GM21381 (cell line): ENCODE data around the gene NPHS1.

Experiments used
- ATAC-seq: cut with Tn5 transposase; IDR thresholded peaks from one replicate; pipeline ENCODE4 v1.9.1; 2021; ENCODE audit warnings: mild to moderate bottlenecking, moderate library complexity; ENCODE audit not compliant: unreplicated experiment

The NPHS1 gene

GRCh38 chr19:35789195-35789977 is 62.9 kb downstream of the NPHS1 start:
- ATAC-seq: no peak

GRCh38 chr19:35788205-35788960 is 63.9 kb downstream of the NPHS1 start:
- no peak for ATAC-seq

DNA sequence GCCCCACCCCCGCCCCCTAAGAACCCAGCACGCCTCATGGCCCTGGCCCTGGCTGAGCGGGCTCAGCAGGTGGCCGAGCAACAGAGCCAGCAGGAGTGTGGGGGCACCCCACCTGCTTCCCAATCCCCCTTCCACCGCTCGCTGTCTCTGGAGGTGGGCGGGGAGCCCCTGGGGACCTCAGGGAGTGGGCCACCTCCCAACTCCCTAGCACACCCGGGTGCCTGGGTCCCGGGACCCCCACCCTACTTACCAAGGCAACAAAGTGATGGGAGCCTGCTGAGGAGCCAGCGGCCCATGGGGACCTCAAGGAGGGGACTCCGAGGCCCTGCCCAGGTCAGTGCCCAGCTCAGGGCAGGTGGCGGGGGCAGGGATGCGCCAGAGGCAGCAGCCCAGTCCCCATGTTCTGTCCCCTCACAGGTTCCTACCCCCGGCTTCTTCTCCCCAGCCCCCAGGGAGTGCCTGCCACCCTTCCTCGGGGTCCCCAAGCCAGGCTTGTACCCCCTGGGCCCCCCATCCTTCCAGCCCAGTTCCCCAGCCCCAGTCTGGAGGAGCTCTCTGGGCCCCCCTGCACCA is 65.0 kb downstream of the NPHS1 start:
- ATAC-seq: no peak

GRCh38 chr19:35786299-35787160 is 65.8 kb downstream of the NPHS1 start:
- ATAC-seq: no peak

DNA sequence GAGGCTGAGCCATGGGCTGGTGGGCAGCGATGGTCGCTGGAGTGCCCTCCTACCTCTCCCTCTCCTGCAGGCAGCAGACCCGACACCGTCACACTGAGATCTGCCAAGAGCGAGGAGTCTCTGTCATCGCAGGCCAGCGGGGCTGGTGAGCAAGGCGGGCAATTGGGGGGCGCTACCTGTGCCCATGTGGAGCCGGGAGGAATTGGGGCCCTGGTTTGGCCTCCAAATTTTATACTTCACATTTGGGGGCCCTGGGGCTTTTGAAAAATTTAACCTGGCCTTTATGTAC is 67.0 kb downstream of the NPHS1 start:
- no peak for ATAC-seq

GRCh38 chr19:35784503-35785338 is 67.6 kb downstream of the NPHS1 start:
- ATAC-seq: no peak

DNA sequence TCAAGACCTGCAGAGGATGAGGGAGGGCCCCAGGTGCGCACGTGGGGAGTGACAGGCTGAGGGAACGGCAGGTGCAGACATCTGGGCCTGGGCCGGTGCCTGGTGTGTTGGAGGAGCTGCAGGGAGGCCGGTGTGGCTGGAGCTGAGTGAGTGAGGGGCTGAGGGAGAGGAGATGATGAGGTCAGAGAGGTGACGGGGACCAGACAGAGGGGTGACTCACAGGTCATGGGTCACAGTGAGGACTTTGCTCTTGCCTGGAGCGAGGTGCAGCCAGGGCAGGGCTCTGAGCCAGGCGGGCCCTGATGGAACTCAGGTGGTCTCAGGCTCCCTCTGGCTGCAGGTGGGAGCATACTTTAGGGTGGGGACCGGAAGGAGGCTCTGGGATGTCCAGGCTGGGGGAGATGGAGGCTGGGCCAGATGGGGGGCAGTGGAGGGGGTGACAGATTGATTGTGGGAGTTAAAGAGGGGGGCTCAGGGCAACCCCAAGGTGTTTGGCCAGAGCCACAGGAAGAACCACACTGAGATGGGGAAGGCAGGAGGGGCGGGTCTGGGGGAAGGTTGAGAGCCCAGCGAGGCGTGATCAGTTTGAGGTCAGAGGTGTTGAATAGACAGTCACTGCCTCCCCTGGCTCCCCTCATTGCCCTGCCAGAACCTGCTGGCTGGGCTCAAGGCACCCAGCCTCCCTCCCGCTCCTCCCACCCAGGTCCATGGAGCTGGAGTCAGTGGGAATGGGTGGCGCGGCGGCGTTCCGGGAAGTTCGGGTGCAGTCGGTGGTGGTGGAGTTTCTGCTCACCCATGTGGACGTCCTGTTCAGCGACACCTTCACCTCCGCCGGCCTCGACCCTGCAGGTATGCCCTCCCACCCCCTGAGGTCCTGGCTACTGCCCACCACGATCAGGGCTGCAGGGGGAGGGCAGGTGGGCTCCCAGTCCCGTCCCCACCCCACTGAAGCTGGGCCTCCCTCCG is 68.6 kb downstream of the NPHS1 start:
- ATAC-seq: no peak

DNA sequence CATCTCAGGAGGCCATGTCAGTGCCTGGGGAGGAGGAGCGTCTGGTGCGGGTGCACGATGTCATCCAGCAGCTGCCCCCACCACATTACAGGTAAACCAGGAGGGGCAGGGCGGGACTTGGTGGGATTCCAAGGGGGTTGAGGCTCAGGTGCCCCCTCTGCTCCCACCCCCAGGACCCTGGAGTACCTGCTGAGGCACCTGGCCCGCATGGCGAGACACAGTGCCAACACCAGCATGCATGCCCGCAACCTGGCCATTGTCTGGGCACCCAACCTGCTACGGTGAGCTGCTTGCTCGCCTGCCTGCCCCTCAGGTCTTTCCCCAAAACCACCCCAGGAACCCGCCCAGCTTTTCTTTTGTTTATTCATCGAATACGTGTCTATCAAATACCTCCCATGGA is 69.7 kb downstream of the NPHS1 start:
- no peak for ATAC-seq

GRCh38 chr19:35781650-35782049 is 70.7 kb downstream of the NPHS1 start:
- no peak for ATAC-seq

DNA sequence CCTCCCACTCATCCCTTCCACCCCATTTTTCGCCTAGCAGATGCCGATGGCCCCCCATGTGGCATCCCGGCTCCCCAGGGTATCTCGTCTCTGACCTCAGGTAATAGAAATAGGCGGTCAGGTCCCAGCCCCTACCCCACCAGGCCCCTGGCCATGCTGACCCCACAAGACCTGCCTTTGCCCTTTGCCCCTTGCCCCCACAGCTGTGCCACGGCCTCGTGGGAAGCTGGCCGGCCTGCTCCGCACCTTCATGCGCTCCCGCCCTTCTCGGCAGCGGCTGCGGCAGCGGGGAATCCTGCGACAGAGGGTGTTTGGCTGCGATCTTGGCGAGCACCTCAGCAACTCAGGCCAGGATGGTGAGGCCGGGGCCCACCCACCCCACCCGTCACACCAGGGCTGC is 71.6 kb downstream of the NPHS1 start:
- ATAC-seq: no peak

GRCh38 chr19:35780058-35780457 is 72.2 kb downstream of the NPHS1 start:
- no peak for ATAC-seq

GRCh38 chr19:35779033-35779432 is 73.3 kb downstream of the NPHS1 start:
- ATAC-seq: no peak

GRCh38 chr19:35777961-35778360 is 74.3 kb downstream of the NPHS1 start:
- ATAC-seq: no peak

GRCh38 chr19:35777086-35777841 is 75.0 kb downstream of the NPHS1 start:
- no peak for ATAC-seq

DNA sequence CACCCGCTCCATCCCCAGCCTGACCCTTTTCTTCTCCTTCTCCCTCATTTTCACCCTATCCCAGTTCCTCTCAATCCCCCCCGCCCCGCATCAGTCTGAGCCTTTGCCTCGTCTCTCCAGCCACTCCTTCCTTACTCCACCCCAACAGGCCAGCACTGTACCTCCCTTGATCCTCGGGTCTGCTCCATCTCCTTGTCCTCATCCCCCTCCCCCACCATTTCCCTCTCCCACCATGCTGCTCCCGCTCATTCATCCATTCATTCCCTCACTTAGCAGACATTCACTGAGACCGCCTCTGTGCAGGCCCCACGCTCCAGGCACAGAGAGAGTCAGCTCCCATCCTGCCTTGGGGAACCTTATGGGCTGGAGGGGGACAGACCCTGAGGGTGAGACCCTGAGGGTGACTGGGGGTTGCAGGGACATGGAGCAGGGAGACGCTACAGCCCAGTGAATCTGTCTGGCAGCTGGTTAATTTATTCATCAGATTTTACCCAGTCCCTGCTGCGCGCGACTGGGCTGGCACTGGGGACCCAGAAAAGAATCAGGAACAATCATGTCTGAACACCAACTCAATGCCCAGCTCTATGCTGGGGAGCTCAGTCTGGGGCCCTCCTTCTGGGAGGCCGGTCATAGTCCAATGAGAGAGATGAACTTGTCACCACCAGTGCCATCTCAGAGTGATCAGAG is 76.1 kb downstream of the NPHS1 start:
- no peak for ATAC-seq
